H9 (cell line): ENCODE data around the gene STS. TPM values are rescaled to one million over a fixed set of nuclear protein-coding genes. Genes with fewer than 3 reads are reported as not detected.

Source experiments
- DNase-seq: peaks from one replicate; pipeline ENCODE4 v3.0.0-alpha.2; 2017
- H2AFZ ChIP-seq: one replicate; pipeline ENCODE4 v1.6.1; 2013; ENCODE audit warnings: mild to moderate bottlenecking, low read length, control low read depth, moderate library complexity
- H2AK5ac ChIP-seq: 2 replicates; pipeline ENCODE4 v1.6.1; 2013; ENCODE audit warnings: low read length, control low read depth, mixed read lengths; ENCODE audit not compliant: insufficient read length
- H2BK120ac ChIP-seq: one replicate; pipeline ENCODE4 v1.6.1; 2013; ENCODE audit warnings: low read depth, mild to moderate bottlenecking, low read length, control low read depth, inconsistent platforms; ENCODE audit not compliant: poor library complexity, severe bottlenecking
- H2BK12ac ChIP-seq: 2 replicates; pipeline ENCODE4 v1.6.1; 2013; ENCODE audit warnings: low read length, control low read depth, mixed read lengths, low read depth; ENCODE audit not compliant: insufficient read length
- H2BK15ac ChIP-seq: 2 replicates; pipeline ENCODE4 v1.6.1; 2013; ENCODE audit warnings: low read depth, low read length, control low read depth
- H2BK20ac ChIP-seq: one replicate; pipeline ENCODE4 v1.6.1; 2013; ENCODE audit warnings: low read depth, mild to moderate bottlenecking, low read length, control low read depth, inconsistent platforms; ENCODE audit not compliant: poor library complexity, severe bottlenecking
- H2BK5ac ChIP-seq: 2 replicates; pipeline ENCODE4 v1.6.1; 2013; ENCODE audit warnings: low read length, control low read depth, mixed read lengths; ENCODE audit not compliant: insufficient read length
- H3K14ac ChIP-seq: 2 replicates; pipeline ENCODE4 v1.6.1; 2013; ENCODE audit warnings: low read length, control low read depth; ENCODE audit not compliant: insufficient read depth
- H3K18ac ChIP-seq: 2 replicates; pipeline ENCODE4 v1.6.1; 2013; ENCODE audit warnings: low read depth, mild to moderate bottlenecking, mixed read lengths, low read length, control low read depth; ENCODE audit not compliant: insufficient read length
- H3K23ac ChIP-seq: 2 replicates; pipeline ENCODE4 v1.6.1; 2013; ENCODE audit warnings: low read length, control low read depth, mixed read lengths, low read depth; ENCODE audit not compliant: insufficient read length
- H3K23me2 ChIP-seq: 2 replicates; pipeline ENCODE4 v1.6.1; 2013; ENCODE audit warnings: low read depth, mild to moderate bottlenecking, mixed read lengths, low read length, control low read depth; ENCODE audit not compliant: insufficient read length, poor library complexity, severe bottlenecking
- H3K27ac ChIP-seq: 2 replicates; pipeline ENCODE4 v1.5.1; 2013; ENCODE audit warnings: low read length, control low read depth, mixed read lengths, low read depth; ENCODE audit not compliant: insufficient read length
- H3K27me3 ChIP-seq: 2 replicates; pipeline ENCODE4 v1.6.1; 2013; ENCODE audit warnings: low read length, control low read depth, inconsistent platforms; ENCODE audit not compliant: insufficient read depth
- H3K4ac ChIP-seq: 2 replicates; pipeline ENCODE4 v1.6.1; 2013; ENCODE audit warnings: low read depth, mild to moderate bottlenecking, control low read depth, inconsistent platforms, low read length, moderate library complexity
- H3K4me1 ChIP-seq: 2 replicates; pipeline ENCODE4 v1.6.1; 2013; ENCODE audit warnings: low read length, control low read depth, inconsistent platforms; ENCODE audit not compliant: insufficient read depth
- H3K4me2 ChIP-seq: 2 replicates; pipeline ENCODE4 v1.6.1; 2013; ENCODE audit warnings: low read length, control low read depth, mixed read lengths; ENCODE audit not compliant: insufficient read length, insufficient read depth
- H3K56ac ChIP-seq: 2 replicates; pipeline ENCODE4 v1.6.1; 2013; ENCODE audit warnings: low read depth, mild to moderate bottlenecking, mixed read lengths, low read length, control low read depth; ENCODE audit not compliant: insufficient read length
- H3K79me1 ChIP-seq: 2 replicates; pipeline ENCODE4 v1.6.1; 2013; ENCODE audit warnings: low read depth, mild to moderate bottlenecking, moderate library complexity, low read length, control low read depth, inconsistent platforms; ENCODE audit not compliant: insufficient read depth, poor library complexity, severe bottlenecking
- H3K79me2 ChIP-seq: 2 replicates; pipeline ENCODE4 v1.6.1; 2013; ENCODE audit warnings: low read length, control low read depth, inconsistent platforms; ENCODE audit not compliant: insufficient read depth
- H3K9ac ChIP-seq: 2 replicates; pipeline ENCODE4 v1.6.1; 2013; ENCODE audit warnings: low read length, control low read depth, mixed read lengths; ENCODE audit not compliant: insufficient read length; ENCODE audit errors: extremely low read depth
- H3K9me3 ChIP-seq: one replicate; pipeline ENCODE4 v1.6.1; 2013; ENCODE audit warnings: low read depth, low read length, inconsistent platforms; ENCODE audit not compliant: control insufficient read depth
- H3T11ph ChIP-seq: one replicate; pipeline ENCODE4 v1.6.1; 2013; ENCODE audit warnings: mild to moderate bottlenecking, low read length, control low read depth, inconsistent platforms
- H4K20me1 ChIP-seq: one replicate; pipeline ENCODE4 v1.6.1; 2013; ENCODE audit not compliant: control insufficient read depth, insufficient read length, insufficient read depth
- H4K5ac ChIP-seq: 2 replicates; pipeline ENCODE4 v1.6.1; 2013; ENCODE audit warnings: low read depth, mild to moderate bottlenecking, mixed read lengths, low read length, control low read depth; ENCODE audit not compliant: insufficient read length
- H4K8ac ChIP-seq: replicated peaks from 2 replicates; pipeline ENCODE4 v1.6.1; 2013; ENCODE audit warnings: low read length, control low read depth, mixed read lengths, low read depth; ENCODE audit not compliant: insufficient read length
- H4K91ac ChIP-seq: 2 replicates; pipeline ENCODE4 v1.6.1; 2013; ENCODE audit warnings: low read depth, mild to moderate bottlenecking, moderate library complexity, mixed read lengths, low read length, control low read depth; ENCODE audit not compliant: insufficient read length
- H3K27ac Mint-ChIP-seq, 3 experiments: 2 replicates in 2 of 3; 3 replicates in 1 of 3; pipeline ENCODE4 v1.8.0; 2020 to 2021; ENCODE audit warnings: mixed read lengths in 3 of 3, mild to moderate bottlenecking in 1 of 3, moderate library complexity in 1 of 3
- H3K27me3 Mint-ChIP-seq: 2 replicates; pipeline ENCODE4 v1.8.0; 2021; ENCODE audit warnings: low read depth, mild to moderate bottlenecking, moderate library complexity, mixed read lengths
- H3K36me3 Mint-ChIP-seq, 3 experiments: 2 replicates in 2 of 3; 3 replicates in 1 of 3; pipeline ENCODE4 v1.8.0; 2020 to 2021; ENCODE audit warnings: low read depth in 3 of 3, mixed read lengths in 3 of 3; ENCODE audit not compliant: insufficient read depth in 1 of 3
- H3K4me1 Mint-ChIP-seq, 2 experiments: 2 replicates each; pipeline ENCODE4 v1.8.0; 2020; ENCODE audit warnings: mixed read lengths in 2 of 2
- H3K4me3 Mint-ChIP-seq, 2 experiments: 2 replicates in 1 of 2; 3 replicates in 1 of 2; pipeline ENCODE4 v1.8.0; 2020 to 2021; ENCODE audit warnings: mild to moderate bottlenecking in 2 of 2, mixed read lengths in 2 of 2, moderate library complexity in 1 of 2
- H3K9me3 Mint-ChIP-seq, 2 experiments: 2 replicates in 1 of 2; 3 replicates in 1 of 2; pipeline ENCODE4 v1.8.0; 2020; ENCODE audit warnings: mild to moderate bottlenecking in 2 of 2, mixed read lengths in 2 of 2, moderate library complexity in 1 of 2
- WGBS: extraction: QIAGEN DNeasy Blood & Tissue Kit; methylation state at CpG from one replicate; pipeline ENCODE4 v1.1.7; 2013; ENCODE audit warnings: missing lambda C conversion rate, low lambda C conversion rate, mixed read lengths; ENCODE audit not compliant: insufficient read length; ENCODE audit errors: extremely low coverage; 5-methylcytosine and 5-hydroxymethylcytosine counted together
- total RNA-seq: library from RNA; stranded (reverse); gene quantifications from 2 replicates; pipeline ENCODE4 v1.2.1, GENCODE V29; 2021
- TF ChIP-seq, protein P1 (sequence below): fragments of 200-600 bp; sonication (generic); conservative IDR thresholded peaks from 3 replicates; pipeline ENCODE4 v1.8.0; 2021; ENCODE audit warnings: antibody characterized with exemption, mild to moderate bottlenecking

The STS gene
- total RNA-seq, 1 experiment from 2014 or later: 3.6 TPM

GRCh38 chrX:7139202-7140081, 8.1 kb upstream of the STS start:
- Histone ChIP-seq H3K9ac (no peak overlapping the region), H2AFZ (no peak overlapping the region)
- TF ChIP-seq, protein P1, sequence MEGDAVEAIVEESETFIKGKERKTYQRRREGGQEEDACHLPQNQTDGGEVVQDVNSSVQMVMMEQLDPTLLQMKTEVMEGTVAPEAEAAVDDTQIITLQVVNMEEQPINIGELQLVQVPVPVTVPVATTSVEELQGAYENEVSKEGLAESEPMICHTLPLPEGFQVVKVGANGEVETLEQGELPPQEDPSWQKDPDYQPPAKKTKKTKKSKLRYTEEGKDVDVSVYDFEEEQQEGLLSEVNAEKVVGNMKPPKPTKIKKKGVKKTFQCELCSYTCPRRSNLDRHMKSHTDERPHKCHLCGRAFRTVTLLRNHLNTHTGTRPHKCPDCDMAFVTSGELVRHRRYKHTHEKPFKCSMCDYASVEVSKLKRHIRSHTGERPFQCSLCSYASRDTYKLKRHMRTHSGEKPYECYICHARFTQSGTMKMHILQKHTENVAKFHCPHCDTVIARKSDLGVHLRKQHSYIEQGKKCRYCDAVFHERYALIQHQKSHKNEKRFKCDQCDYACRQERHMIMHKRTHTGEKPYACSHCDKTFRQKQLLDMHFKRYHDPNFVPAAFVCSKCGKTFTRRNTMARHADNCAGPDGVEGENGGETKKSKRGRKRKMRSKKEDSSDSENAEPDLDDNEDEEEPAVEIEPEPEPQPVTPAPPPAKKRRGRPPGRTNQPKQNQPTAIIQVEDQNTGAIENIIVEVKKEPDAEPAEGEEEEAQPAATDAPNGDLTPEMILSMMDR: no peak

More at GRCh38 chrX:7139202-7140081, 8.1 kb upstream of the STS start:
- no peaks in the 10 kb centered on the region for H3K27me3 ChIP-seq
- Mint-ChIP-seq H3K4me1 (no peaks in the 10 kb centered on the region), H3K9me3 (no peaks in the 10 kb centered on the region), H3K36me3 (peaks cover 0 to 13% (median 3%) of the 10 kb centered on the region in 3 experiments; a peak in 2 of 7 replicates), H3K27ac (no peak overlapping the region; a peak in 1 of 7 replicates), H3K27me3 (no peaks in the 10 kb centered on the region), H3K4me3 (no peak overlapping the region)
- H3K4me2 ChIP-seq: no peak overlapping the region
- H3K23ac ChIP-seq: no peak overlapping the region
- H3K79me2 ChIP-seq: peaks cover 1% of the 10 kb centered on the region; the same call in 1 of the 2 replicates
- H3K27ac ChIP-seq: no peak overlapping the region
- H4K20me1 ChIP-seq: no peaks in the 10 kb centered on the region
- H4K8ac ChIP-seq: no peak overlapping the region
- no peak overlapping the region for H4K5ac ChIP-seq
- no peaks in the 10 kb centered on the region for H3K79me1 ChIP-seq
- no peak overlapping the region for H3K14ac ChIP-seq
- H2BK120ac ChIP-seq: no peak overlapping the region
- H3K4me1 ChIP-seq: no peaks in the 10 kb centered on the region
- H3K56ac ChIP-seq: no peak overlapping the region
- H3K4ac ChIP-seq: no peak overlapping the region
- H2BK15ac ChIP-seq: no peak overlapping the region
- H2BK5ac ChIP-seq: no peak overlapping the region
- H4K91ac ChIP-seq: no peak overlapping the region
- H3K9me3 ChIP-seq: no peaks in the 10 kb centered on the region
- WGBS: no CpG with 5 or more reads among the region's 9 CpGs
- H2AK5ac ChIP-seq: no peak overlapping the region
- no peak overlapping the region for H3T11ph ChIP-seq
- H3K18ac ChIP-seq: no peak overlapping the region
- no peak overlapping the region for H2BK20ac ChIP-seq
- DNase-seq: no peak
- H3K23me2 ChIP-seq: no peaks in the 10 kb centered on the region
- H2BK12ac ChIP-seq: no peak overlapping the region
